ENCODE results near the gene GPS1.

DNA sequence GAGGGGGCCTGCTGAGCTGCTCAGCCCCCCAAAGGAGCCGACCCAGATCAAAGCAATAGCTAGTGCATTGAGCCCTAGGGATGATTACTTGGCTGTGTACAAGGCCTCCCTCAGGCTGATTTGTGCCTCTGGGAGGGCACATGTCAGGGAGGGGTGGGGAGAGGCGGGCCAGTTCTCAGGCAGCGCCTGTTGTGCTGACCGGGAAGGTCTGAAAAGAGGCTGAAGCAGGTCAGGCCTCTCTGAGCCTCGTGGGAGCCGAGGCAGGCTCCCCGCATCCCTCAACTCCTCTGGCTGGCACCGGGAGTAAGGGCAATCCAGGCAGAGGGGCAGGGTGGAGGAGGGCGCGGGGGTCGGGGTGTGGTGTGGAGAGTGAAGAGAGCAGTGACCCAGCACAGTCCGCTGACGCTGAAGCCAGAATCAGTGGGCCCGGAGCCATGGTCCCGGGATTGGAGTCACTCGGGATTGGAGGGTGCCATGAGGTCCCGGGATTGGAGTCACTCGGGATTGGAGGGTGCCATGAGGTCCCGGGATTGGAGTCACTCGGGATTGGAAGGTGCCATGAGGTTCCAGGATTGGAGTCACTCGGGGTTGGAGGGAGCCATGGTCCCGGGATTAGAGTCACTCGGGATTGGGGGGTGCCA lies 17.2 kb upstream of the GPS1 start:
- TF ChIP-seq, protein P1, sequence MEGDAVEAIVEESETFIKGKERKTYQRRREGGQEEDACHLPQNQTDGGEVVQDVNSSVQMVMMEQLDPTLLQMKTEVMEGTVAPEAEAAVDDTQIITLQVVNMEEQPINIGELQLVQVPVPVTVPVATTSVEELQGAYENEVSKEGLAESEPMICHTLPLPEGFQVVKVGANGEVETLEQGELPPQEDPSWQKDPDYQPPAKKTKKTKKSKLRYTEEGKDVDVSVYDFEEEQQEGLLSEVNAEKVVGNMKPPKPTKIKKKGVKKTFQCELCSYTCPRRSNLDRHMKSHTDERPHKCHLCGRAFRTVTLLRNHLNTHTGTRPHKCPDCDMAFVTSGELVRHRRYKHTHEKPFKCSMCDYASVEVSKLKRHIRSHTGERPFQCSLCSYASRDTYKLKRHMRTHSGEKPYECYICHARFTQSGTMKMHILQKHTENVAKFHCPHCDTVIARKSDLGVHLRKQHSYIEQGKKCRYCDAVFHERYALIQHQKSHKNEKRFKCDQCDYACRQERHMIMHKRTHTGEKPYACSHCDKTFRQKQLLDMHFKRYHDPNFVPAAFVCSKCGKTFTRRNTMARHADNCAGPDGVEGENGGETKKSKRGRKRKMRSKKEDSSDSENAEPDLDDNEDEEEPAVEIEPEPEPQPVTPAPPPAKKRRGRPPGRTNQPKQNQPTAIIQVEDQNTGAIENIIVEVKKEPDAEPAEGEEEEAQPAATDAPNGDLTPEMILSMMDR (IDR thresholded peaks at IDR 0.05; ENCODE audit: low read depth, low read length, missing input control): no peak
- TF ChIP-seq TAF1 (conservative IDR thresholded peaks at IDR 0.05) (no peak), RXRA (IDR thresholded peaks at IDR 0.05) (peak; percentile 12 to 37), FOXA2 (IDR thresholded peaks at IDR 0.05) (no peak), EGR1 (IDR thresholded peaks at IDR 0.05; ENCODE audit: low read depth in 2 of 2) (no peak)
- TF ChIP-seq, protein P2, sequence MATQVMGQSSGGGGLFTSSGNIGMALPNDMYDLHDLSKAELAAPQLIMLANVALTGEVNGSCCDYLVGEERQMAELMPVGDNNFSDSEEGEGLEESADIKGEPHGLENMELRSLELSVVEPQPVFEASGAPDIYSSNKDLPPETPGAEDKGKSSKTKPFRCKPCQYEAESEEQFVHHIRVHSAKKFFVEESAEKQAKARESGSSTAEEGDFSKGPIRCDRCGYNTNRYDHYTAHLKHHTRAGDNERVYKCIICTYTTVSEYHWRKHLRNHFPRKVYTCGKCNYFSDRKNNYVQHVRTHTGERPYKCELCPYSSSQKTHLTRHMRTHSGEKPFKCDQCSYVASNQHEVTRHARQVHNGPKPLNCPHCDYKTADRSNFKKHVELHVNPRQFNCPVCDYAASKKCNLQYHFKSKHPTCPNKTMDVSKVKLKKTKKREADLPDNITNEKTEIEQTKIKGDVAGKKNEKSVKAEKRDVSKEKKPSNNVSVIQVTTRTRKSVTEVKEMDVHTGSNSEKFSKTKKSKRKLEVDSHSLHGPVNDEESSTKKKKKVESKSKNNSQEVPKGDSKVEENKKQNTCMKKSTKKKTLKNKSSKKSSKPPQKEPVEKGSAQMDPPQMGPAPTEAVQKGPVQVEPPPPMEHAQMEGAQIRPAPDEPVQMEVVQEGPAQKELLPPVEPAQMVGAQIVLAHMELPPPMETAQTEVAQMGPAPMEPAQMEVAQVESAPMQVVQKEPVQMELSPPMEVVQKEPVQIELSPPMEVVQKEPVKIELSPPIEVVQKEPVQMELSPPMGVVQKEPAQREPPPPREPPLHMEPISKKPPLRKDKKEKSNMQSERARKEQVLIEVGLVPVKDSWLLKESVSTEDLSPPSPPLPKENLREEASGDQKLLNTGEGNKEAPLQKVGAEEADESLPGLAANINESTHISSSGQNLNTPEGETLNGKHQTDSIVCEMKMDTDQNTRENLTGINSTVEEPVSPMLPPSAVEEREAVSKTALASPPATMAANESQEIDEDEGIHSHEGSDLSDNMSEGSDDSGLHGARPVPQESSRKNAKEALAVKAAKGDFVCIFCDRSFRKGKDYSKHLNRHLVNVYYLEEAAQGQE (IDR thresholded peaks at IDR 0.05): no peak

Measured in liver (tissue), 3 donors.